Raji (cell line): ENCODE results near the gene SLC2A13.

Source experiments
- POLR2A ChIP-seq: IDR thresholded peaks from 2 replicates; pipeline ENCODE4 v1.6.1; 2011; ENCODE audit warnings: low read depth, low read length, control low read depth; ENCODE audit not compliant: insufficient read depth

The SLC2A13 gene

DNA sequence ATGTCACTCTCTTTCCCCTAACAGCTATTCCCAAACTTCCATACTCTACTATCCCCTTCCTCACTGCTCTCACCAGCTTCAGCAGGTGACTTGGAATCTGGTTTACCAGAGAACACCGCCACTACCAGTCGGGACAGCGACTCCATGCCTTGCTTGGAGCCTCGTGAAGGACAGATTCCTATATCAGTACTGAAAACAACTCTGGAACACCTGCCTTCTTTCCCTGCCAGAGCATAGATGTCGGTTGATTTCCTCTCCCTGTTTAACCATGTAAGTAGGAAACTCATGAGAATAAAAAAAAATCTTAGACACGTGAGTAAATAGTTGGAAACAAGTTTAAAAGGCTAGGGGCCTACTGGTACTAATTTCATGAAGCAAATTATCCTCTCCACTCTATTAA, 266.8 kb downstream of the SLC2A13 start:
- no peak for TF ChIP-seq POLR2A

DNA sequence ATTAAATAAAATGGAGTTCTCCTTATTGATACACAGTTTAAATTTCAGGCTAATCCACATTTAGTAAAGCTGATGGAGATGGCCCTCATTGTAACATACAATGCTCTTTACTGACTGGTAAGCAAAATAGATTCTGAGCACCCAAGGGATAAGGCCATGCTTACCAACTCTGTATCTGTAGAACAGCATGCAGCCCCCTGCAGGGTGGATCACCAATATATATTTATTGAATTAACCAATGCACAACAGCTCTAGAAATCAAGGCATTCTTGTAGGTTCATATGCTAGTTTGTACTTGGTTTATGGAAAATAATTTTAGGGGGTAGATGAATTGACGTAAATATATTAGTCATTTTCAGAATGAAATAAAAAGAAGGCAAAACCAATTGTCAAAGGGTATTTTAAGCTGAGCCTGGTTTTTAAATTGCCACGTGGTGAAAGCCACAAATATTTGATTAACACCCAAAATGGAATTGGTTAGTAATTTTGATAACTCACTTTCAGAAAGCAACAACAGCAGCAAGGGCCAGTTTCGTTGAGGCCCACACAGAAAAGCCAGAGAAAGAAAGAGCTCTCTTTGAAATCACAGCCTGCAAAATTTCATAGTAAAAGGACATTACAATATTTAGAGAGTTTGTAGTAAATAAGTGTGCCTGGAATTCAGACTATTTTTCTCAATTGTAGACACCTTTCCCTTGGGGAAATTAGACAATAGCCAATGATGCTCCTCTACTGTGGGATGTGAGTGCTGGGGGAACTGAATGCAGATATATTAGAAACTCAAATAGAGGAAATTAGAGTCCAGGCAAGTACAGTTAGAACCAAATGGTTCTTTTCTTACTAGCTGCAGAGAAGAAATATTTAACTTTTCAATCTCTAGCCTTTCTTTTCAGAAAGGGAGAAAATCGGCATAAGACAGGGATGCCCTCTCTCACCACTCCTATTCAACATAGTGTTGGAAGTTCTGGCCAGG, 270.1 kb downstream of the SLC2A13 start:
- TF ChIP-seq POLR2A: no peak

DNA sequence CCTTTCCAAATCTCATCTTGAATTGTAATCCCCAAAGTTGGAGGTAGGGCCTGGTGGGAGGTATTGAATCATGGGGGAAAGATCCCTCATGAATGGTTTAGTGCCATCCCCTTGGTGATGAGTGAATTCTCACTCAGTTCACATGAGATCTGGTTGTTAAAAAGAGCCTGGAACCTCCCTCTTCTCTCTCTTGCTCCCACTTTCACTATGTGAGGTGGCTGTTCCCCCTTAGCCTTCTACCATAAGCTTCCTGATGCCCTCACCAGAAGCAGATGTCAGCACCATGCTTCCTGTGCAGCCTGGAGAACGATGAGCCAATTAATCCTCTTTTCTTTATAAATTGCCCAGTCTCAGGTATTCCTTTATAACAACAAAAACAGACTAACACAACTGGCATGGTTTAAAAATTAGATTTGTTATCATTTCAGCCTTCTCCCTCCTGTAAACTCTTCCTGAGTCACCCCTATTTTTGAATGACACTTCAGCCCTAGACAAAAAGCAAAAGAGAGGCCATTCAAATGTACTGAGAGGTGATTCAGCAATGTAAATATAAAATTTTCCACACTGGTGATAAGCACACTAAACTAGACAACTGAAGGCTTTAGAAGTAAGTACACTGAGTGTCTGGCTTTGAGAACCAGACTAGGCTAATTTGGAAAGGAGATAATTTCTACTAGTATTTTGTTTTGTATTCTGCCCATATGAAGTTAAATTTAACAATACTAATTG, 274.1 kb downstream of the SLC2A13 start:
- TF ChIP-seq POLR2A: no peak

DNA sequence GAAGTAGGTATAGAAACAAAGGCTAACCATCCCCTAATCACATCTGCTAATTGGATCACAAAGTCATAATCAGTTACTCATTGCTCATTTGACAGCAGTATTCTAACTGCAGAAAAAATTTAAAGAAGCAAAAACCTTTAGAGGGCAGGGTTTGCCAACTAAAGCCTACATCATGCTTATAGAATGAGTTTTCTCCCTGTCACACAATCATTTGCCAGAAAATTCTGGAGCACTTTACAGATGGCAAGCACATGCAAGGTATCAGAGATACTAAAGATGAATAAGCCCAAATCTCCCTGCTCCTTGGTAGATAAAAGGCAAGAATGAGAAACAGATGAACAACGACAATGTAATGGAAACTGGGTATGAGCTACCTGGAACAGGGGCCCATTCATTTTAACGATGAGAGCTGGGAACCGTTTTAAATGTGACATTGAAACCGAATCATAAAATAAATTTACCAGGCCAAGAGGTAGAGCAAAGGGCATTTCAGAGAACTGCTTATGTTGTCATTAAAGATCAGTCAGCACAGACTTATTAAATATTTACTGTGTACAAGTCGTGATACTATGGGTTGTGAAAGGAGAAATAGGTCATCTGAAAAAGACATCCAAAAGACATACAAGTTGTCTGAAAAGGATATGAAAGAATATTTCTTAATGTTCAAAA, 274.9 kb downstream of the SLC2A13 start:
- TF ChIP-seq POLR2A: no peak

DNA sequence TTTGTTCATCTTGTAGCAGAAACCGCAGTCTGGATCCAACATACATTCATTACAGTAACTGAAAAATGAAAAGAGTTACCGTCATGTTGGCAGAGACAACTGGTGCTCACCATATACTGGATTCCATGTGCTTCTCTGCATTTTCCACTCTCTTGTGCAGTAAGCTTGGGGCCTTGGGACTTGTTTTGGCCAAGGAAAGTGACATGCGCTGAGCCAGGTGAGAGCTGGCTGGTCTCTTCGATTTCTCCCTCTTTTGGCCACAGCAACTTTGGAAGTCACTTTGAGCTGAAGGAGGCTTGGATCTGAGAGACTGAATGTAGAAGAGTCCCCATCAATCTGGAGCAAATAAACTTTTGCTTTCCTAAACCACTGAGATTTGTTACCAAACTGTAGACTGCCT, 275.7 kb downstream of the SLC2A13 start:
- no peak for TF ChIP-seq POLR2A

DNA sequence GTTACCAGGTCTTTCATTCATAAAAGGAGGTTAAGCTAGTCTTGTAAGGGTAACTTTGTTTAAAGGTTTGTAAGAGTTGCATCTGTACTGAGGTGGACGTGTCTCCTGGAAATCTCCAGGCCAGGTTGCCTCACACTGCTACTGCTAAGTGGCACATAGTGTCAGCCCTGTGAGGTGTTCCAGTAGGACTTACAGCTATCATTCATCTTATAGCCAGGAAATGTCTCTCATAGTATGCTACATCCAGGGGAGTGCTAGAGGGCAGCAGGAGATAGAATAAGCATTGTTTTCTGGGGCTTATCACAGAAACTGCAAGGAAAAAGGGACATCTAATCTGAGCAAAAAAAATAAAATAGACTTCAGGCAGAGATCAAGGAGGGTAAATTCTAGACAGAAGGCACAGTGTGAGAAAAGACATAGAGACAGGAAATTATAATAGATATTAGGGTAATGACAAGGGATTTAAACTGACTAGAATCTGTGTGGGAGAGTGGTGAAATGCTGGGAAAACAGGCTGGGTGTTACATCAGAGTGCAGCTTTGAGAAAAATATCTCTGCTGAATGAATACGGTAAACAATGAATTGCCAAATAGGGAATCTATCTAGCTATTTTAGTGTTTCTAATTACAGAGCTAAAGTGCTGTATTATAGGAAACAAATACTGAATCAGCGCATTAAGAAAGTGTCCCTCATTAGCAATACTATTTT, 281.2 kb downstream of the SLC2A13 start:
- TF ChIP-seq POLR2A: no peak

DNA sequence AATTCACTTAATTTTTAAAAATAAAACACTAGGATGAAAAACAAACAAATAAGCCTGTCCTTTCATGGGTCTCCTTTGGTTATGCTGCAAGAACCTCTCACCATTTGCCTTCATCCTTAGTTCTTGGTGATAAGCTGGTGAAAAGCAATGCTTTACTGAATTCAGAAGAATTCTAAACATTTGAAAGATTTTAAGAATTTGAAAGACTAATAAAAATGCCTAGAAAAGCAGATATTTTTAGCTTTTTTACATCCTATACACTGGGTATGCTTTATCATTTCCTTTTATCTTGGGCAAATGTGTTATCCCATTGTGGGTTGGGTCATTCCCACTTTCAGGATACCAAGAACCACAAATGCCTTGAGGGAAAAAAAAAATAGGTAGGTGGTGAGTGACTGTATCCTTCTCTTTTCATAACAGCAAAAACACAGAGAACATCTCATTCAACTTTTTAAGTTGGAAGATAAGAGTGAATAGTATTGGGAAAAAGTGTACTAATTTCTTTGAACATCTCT, 289.2 kb downstream of the SLC2A13 start:
- no peak for TF ChIP-seq POLR2A

DNA sequence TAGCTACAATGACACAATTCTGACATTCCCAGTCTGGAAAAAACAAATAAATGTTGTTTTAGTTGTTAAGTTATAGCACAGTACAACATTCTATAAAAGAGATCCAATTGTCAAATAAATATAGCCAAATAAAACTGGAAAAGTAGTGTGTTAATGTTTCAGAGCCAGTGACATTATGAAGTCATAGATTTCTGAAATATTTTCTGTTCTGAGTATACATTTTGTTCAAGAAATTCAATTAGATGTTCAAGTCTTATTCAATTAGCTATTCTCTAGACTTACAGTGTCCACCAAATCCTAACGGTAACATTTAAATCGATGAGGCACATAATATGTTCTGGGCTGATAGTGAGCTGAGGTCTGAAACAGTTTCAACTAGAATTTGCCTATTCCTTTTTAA, 290.1 kb downstream of the SLC2A13 start:
- TF ChIP-seq POLR2A: no peak

DNA sequence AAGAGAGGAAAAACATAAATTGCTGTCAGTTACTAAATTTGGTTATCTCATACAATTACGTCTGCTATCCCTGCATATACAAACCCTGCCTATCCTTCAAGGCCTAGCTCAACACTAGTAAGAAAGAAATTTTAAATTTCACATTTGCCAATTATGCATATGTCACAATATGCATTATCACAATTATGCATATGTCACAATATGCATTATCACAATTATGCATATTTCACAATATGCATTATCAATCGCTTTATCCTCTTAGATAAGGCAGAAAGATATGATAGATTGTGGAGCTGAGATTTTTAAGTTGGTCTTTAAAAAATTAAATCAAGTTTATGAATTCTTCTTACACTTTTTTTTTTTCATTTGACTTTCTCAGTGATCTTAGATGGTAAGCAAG, 291.3 kb downstream of the SLC2A13 start:
- no peak for TF ChIP-seq POLR2A

DNA sequence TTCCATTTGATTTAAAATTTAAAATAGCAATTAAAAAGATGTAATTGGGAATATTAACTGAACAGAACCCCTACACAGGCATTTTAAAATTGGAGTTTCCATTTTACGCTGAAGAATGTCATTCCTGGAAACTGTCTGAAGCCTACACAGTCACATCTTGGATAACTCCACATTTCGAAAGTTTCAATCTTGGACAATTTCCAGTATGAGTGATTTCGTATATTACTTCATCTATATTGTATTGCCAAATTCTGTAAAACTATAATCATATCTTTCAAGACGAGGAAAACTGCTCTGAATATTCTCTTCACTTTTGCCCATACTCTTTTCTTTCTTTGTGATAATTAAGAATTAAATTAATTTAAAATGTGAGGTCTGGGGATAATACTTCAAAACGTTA, 292.1 kb downstream of the SLC2A13 start:
- TF ChIP-seq POLR2A: no peak

DNA sequence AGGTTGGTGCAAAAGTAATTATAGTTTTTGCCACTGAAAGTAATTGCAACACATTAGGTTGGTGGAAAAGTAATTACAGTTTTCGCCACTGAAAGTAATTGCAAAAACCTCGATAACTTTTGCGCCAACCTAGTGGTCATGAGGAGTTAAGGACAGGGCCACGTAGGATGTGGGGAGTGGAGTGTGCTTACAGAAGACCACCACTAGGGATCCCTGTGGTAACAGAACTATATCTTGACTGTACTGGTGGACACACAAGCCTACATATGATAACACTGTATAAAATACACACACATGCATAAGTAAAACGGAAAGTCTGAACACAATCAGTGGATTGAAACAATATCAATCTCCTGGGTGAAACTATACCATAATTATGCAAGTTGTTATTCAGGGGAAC, 298.8 kb downstream of the SLC2A13 start:
- no peak for TF ChIP-seq POLR2A

DNA sequence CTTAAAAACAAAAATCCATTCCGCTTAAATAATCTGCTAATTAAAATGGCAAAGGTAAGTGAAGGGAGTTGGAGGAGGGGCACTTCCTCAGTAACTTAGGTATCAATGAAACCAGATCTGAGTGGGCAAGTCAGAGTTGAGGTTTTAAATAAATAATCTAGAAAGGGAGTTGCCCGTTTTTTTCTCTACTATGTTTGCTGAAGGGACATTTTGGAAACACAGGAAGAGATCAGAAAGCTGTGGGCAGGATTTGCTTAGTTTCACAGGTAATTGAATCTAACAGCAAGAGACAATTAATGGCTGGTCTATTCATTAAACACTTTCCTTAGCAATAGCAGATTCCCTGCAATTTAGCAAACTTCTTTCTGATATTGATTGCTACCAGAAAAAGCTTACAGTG, 300.2 kb downstream of the SLC2A13 start:
- TF ChIP-seq POLR2A: no peak

DNA sequence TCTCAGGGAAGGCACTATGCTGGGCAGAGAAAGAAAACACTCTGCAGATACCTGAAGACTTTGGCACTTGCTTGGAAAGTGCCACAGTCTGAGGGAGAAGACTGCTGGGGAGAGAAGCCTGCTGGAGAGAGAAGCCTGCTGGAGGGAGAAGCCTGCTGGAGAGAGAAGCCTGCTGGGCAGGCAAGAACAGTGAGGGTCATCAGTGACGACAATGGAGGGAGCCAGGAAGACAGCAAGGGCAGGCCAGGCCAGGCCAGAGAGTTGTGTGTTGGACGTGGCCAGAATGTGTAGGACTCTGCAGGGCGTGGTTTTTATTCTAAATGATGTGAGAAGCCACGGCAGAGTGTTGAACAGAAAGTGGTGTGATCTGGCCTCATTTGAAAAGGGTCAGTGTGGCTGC, 301.0 kb downstream of the SLC2A13 start:
- no peak for TF ChIP-seq POLR2A

DNA sequence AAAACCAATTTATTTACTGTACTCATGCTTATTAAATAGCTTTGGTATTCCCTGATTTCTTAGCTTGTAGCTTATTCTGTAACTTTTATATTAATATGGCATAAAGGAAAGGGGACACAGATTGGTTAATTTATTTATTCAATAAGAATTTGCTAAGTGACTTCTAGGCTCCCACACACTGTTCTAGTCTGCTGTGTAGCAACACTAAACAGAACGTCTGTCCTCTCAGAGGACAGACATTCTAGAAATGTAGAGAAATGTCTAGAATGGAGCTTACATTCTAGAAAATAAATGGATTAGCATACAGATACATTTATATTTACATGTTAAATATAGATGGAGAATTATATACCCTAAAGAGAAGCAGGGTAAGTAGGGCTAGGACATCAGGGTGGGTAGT, 301.4 kb downstream of the SLC2A13 start:
- TF ChIP-seq POLR2A: no peak

DNA sequence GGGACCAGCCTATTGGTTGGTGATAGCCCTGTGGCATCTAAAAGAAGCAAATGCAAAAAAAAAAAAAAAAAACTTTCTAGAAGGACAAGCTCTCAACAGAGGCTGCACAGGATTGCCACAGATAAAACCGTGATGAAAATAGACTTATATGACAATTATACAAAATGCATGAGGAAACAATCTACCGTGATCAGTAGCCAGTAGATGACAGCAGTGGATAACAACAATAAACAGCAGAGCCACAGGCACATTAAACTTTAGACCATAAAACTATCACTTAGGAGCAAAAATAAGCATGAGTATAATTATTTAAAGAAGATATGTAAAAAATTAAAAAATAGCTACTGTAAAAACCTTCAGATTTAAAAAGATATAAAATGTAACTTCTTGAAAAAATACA, 302.7 kb downstream of the SLC2A13 start:
- TF ChIP-seq POLR2A: no peak
